Endodermal cell (in vitro differentiated cells): ENCODE results near the gene AMOTL2. TPM values are rescaled to one million over a fixed set of nuclear protein-coding genes. Genes with fewer than 3 reads are reported as not detected.
A peak's percentile ranks its signal among the peaks of the same experiment; 100 is the strongest.

ENCODE experiments used
- DNase-seq: peaks from one replicate; pipeline ENCODE4 v3.0.0-alpha.2; 2017
- H3K27ac ChIP-seq: 2 replicates; pipeline ENCODE4 v1.5.1; 2013; ENCODE audit warnings: mild to moderate bottlenecking, low read depth, low read length, moderate library complexity
- H3K27me3 ChIP-seq: 2 replicates; pipeline ENCODE4 v1.6.1; 2013; ENCODE audit warnings: mild to moderate bottlenecking, low read length, moderate library complexity; ENCODE audit not compliant: insufficient read depth, control insufficient read depth, poor library complexity, severe bottlenecking
- H3K36me3 ChIP-seq: 2 replicates; pipeline ENCODE4 v1.7.0; 2013; ENCODE audit warnings: mild to moderate bottlenecking, low read length, moderate library complexity; ENCODE audit not compliant: control insufficient read depth, insufficient read depth
- H3K4me1 ChIP-seq: one replicate; pipeline ENCODE4 v1.7.0; 2013; ENCODE audit warnings: low read length; ENCODE audit not compliant: control insufficient read depth, insufficient read depth
- H3K4me3 ChIP-seq: 2 replicates; pipeline ENCODE4 v1.5.1; 2013; ENCODE audit warnings: mild to moderate bottlenecking, low read length, moderate library complexity
- H3K9ac ChIP-seq: 2 replicates; pipeline ENCODE4 v1.6.1; 2013; ENCODE audit warnings: mild to moderate bottlenecking, low read length, moderate library complexity; ENCODE audit not compliant: poor library complexity, severe bottlenecking; ENCODE audit errors: extremely low read depth
- H3K9me3 ChIP-seq: 2 replicates; pipeline ENCODE4 v1.6.1; 2013; ENCODE audit warnings: mild to moderate bottlenecking, low read length, moderate library complexity; ENCODE audit not compliant: control insufficient read depth
- H3K27ac Mint-ChIP-seq: 2 replicates; pipeline ENCODE4 v1.8.0; 2020; ENCODE audit warnings: mixed read lengths
- H3K27me3 Mint-ChIP-seq: 2 replicates; pipeline ENCODE4 v1.8.0; 2021; ENCODE audit warnings: mild to moderate bottlenecking, mixed read lengths; ENCODE audit not compliant: insufficient read depth
- H3K36me3 Mint-ChIP-seq: 2 replicates; pipeline ENCODE4 v1.8.0; 2020; ENCODE audit warnings: low read depth, mixed read lengths
- H3K4me1 Mint-ChIP-seq: 2 replicates; pipeline ENCODE4 v1.8.0; 2020; ENCODE audit warnings: mixed read lengths
- H3K4me3 Mint-ChIP-seq: 2 replicates; pipeline ENCODE4 v1.8.0; 2020; ENCODE audit warnings: mild to moderate bottlenecking, moderate library complexity, mixed read lengths
- H3K9me3 Mint-ChIP-seq: 2 replicates; pipeline ENCODE4 v1.8.0; 2020; ENCODE audit warnings: mild to moderate bottlenecking, mixed read lengths
- WGBS, 2 experiments: methylation state at CpG; one replicate each; pipeline versions ENCODE4 v1.1.5 to v1.1.7; 2013; ENCODE audit warnings: missing lambda C conversion rate in 2 of 2, mixed read lengths in 1 of 2; ENCODE audit not compliant: insufficient coverage in 1 of 2, insufficient read length in 1 of 2; 5-methylcytosine and 5-hydroxymethylcytosine counted together
- total RNA-seq, 2 donors: library from RNA; stranded (reverse); fragmentation: NEBNext Ultra II Directional in 1 of 2; extraction: Animal tissue kit (Norgen Biotek cat#: 25700) in 1 of 2; gene quantifications; 2 replicates in 1 of 2; 3 replicates in 1 of 2; pipeline ENCODE4 v1.2.1, GENCODE V29; 2021
- TF ChIP-seq, protein P1 (sequence below): fragments of 200-600 bp; sonication (generic); conservative IDR thresholded peaks from 2 replicates; pipeline ENCODE4 v1.5.0; 2021; ENCODE audit warnings: antibody characterized with exemption, mild to moderate bottlenecking

The AMOTL2 gene
- total RNA-seq, 2 donors from 2014 or later = 109 to 153 TPM

- Mint-ChIP-seq H3K27ac (peak overlapping the region; percentile 67), H3K4me3 (no peak overlapping the region), H3K27me3 (no peaks in the 10 kb centered on the region), H3K9me3 (no peaks in the 10 kb centered on the region), H3K36me3 (peaks cover 46% of the 10 kb centered on the region), H3K4me1 (peaks cover 41% of the 10 kb centered on the region)
- H3K27ac ChIP-seq = peak overlapping the region; percentile 50
- peaks cover 61% of the 10 kb centered on the region for H3K36me3 ChIP-seq
- peak; percentile 79 for DNase-seq
- WGBS, 2 experiments = 89 to 92% methylated on average over 4 to 7 of the region's 7 CpGs
- TF ChIP-seq, protein P1, sequence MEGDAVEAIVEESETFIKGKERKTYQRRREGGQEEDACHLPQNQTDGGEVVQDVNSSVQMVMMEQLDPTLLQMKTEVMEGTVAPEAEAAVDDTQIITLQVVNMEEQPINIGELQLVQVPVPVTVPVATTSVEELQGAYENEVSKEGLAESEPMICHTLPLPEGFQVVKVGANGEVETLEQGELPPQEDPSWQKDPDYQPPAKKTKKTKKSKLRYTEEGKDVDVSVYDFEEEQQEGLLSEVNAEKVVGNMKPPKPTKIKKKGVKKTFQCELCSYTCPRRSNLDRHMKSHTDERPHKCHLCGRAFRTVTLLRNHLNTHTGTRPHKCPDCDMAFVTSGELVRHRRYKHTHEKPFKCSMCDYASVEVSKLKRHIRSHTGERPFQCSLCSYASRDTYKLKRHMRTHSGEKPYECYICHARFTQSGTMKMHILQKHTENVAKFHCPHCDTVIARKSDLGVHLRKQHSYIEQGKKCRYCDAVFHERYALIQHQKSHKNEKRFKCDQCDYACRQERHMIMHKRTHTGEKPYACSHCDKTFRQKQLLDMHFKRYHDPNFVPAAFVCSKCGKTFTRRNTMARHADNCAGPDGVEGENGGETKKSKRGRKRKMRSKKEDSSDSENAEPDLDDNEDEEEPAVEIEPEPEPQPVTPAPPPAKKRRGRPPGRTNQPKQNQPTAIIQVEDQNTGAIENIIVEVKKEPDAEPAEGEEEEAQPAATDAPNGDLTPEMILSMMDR = no peak
- no peaks in the 10 kb centered on the region for H3K27me3 ChIP-seq
- H3K4me3 ChIP-seq = no peak overlapping the region
- no peaks in the 10 kb centered on the region for H3K9me3 ChIP-seq
- no peak overlapping the region for H3K9ac ChIP-seq
- peaks cover 23% of the 10 kb centered on the region for H3K4me1 ChIP-seq
Measured at GRCh38 chr3:134354612-134355251, 19.5 kb downstream of the AMOTL2 start.

DNA sequence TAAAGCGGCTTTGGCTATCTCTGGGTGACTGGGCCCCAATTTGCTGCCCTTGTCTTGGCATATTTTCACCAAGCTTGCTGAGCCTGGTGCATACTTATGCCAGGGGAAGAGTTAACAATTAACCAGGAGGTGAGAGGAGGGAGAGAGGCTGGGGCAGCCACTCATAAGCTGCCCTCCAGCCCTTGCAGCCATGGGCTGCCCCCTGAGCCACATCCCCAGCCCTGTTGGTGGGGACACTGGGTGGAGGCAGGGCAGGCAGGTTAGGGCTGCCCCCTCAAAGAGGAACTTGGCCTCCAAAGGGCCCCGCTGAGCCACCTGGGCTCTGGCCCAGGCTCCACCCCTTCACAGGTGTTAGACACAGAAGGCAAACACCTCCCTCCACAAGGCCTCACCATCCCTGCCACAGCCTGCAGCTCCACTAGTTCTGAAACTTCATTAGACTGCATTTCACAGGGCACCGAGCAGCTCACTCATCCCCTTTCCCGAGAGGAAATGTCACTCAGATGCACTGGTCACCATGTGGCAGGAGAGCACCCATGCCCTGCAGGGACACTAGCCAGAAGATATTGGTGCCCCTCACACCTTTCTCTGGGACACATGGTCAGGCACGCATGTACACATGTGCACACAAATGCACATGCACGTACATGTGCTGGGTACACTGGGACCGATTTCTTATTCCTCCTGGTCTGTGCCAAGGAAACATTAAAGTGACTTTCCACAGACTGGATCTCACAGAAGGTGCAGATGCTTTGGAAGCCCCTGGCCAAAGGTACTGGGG lies 20.2 kb downstream of the AMOTL2 start:
- TF ChIP-seq, protein P1 = no peak
- Mint-ChIP-seq H3K9me3 (no peaks in the 10 kb centered on the region), H3K36me3 (peaks cover 40% of the 10 kb centered on the region), H3K27ac (peak overlapping the region; percentile 23), H3K4me1 (peaks cover 41% of the 10 kb centered on the region), H3K27me3 (no peaks in the 10 kb centered on the region), H3K4me3 (no peak overlapping the region)
- Histone ChIP-seq H3K9me3 (no peaks in the 10 kb centered on the region), H3K4me3 (no peak overlapping the region), H3K27ac (peak overlapping the region; percentile 50), H3K4me1 (peaks cover 23% of the 10 kb centered on the region), H3K36me3 (peaks cover 54% of the 10 kb centered on the region), H3K9ac (no peak overlapping the region), H3K27me3 (no peaks in the 10 kb centered on the region)
- WGBS, 2 experiments = 94 to 100% methylated on average over 5 to 7 of the region's 7 CpGs
- DNase-seq = peak; percentile 84

DNA sequence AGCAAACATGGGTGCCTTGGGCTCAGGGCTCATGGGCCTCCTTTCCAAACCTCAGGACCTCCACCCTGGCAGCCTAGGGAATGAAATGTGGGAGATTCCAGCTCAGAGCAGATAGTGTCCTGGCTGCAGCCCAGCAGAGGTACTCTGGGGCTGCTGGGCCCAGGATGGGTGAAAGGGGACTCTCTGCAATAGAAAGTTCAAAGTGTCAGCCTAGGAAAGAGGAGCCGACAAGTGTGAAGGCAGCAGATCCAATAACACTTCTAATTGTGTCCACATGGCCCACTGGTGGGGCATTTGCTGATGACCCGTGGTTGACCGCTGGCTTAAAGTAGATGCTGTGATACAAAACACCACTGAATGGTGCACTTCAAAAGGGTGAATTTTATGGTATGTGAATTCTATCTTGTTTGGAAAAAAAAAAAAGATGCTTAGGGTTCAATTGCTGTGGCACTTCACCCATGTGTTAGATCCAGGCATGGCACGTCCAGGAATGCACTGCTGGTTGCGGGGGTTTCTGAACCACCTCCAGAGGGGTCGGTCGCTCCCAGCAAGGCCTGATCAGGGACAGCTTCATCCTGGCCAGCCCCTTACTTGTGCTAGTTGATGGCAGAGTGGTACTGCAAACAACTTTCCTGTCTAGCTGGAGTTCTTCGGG lies 20.9 kb downstream of the AMOTL2 start:
- 94 to 98% methylated on average over 7 to 8 of the region's 8 CpGs for WGBS, 2 experiments
- TF ChIP-seq, protein P1 = no peak
- no peak overlapping the region for H3K4me3 ChIP-seq
- peaks cover 16% of the 10 kb centered on the region for H3K4me1 ChIP-seq
- Mint-ChIP-seq H3K27ac (peak overlapping the region; percentile 60), H3K4me1 (peaks cover 37% of the 10 kb centered on the region), H3K36me3 (peaks cover 33% of the 10 kb centered on the region), H3K4me3 (no peak overlapping the region), H3K27me3 (no peaks in the 10 kb centered on the region), H3K9me3 (no peaks in the 10 kb centered on the region)
- H3K9ac ChIP-seq = no peak overlapping the region
- no peaks in the 10 kb centered on the region for H3K27me3 ChIP-seq
- peak; percentile 67 for DNase-seq
- no peak overlapping the region for H3K27ac ChIP-seq
- H3K36me3 ChIP-seq = peaks cover 47% of the 10 kb centered on the region
- no peaks in the 10 kb centered on the region for H3K9me3 ChIP-seq
